Astrocyte (in vitro differentiated cells and primary cell): ENCODE measurements around the gene ZFHX3. TPM values are rescaled to one million over a fixed set of nuclear protein-coding genes. Genes with fewer than 3 reads are reported as not detected.
A peak's percentile ranks its signal among the peaks of the same experiment; 100 is the strongest.

ENCODE experiments used
- DNase-seq: peaks from one replicate; pipeline ENCODE4 v3.0.0-alpha.2; 2010; ENCODE audit warnings: low read depth
- FAIRE-seq: peaks from 2 replicates; lab custom pipeline; 2011; peaks lifted over from hg19 to GRCh38; lab: Jason Lieb, UNC
- H2AFZ ChIP-seq: 2 replicates; pipeline ENCODE4 v1.6.0; 2012; ENCODE audit warnings: low read depth, low read length, inconsistent platforms
- H3K27ac ChIP-seq: 2 replicates; pipeline ENCODE4 v1.5.1; 2011; ENCODE audit warnings: low read depth, low read length, inconsistent platforms
- H3K27me3 ChIP-seq: 2 replicates; pipeline ENCODE4 v1.6.0; 2011; ENCODE audit warnings: low read length, inconsistent platforms; ENCODE audit not compliant: insufficient read depth
- H3K36me3 ChIP-seq: 2 replicates; pipeline ENCODE4 v1.5.1; 2011; ENCODE audit warnings: low read length, inconsistent platforms; ENCODE audit not compliant: insufficient read depth
- H3K4me1 ChIP-seq: 2 replicates; pipeline ENCODE4 v1.5.1; 2011; ENCODE audit warnings: low read length, inconsistent platforms; ENCODE audit not compliant: insufficient read depth
- H3K4me2 ChIP-seq: 2 replicates; pipeline ENCODE4 v1.6.0; 2012; ENCODE audit warnings: low read length, inconsistent platforms
- H3K4me3 ChIP-seq: 2 replicates; pipeline ENCODE4 v1.5.1; 2011; ENCODE audit warnings: low read depth, mild to moderate bottlenecking, low read length, inconsistent platforms; ENCODE audit not compliant: insufficient read depth
- H3K79me2 ChIP-seq: 2 replicates; pipeline ENCODE4 v1.6.0; 2012; ENCODE audit warnings: mild to moderate bottlenecking, low read length, inconsistent platforms; ENCODE audit not compliant: insufficient read depth
- H3K9ac ChIP-seq: 2 replicates; pipeline ENCODE4 v1.6.0; 2012; ENCODE audit warnings: mild to moderate bottlenecking, low read length, inconsistent platforms
- H3K9me3 ChIP-seq: 2 replicates; pipeline ENCODE4 v1.5.1; 2012; ENCODE audit warnings: low read depth, mild to moderate bottlenecking, low read length, inconsistent platforms; ENCODE audit not compliant: insufficient read depth
- H4K20me1 ChIP-seq: 2 replicates; pipeline ENCODE4 v1.6.0; 2012; ENCODE audit warnings: low read length, inconsistent platforms; ENCODE audit not compliant: insufficient read depth
- H3K27ac Mint-ChIP-seq: one replicate; pipeline ENCODE4 v1.8.0; 2021; ENCODE audit warnings: mild to moderate bottlenecking, mixed read lengths; ENCODE audit not compliant: unreplicated experiment
- H3K27me3 Mint-ChIP-seq: one replicate; pipeline ENCODE4 v1.8.0; 2021; ENCODE audit warnings: low read depth, mixed read lengths; ENCODE audit not compliant: unreplicated experiment
- H3K36me3 Mint-ChIP-seq: one replicate; pipeline ENCODE4 v1.8.0; 2021; ENCODE audit warnings: low read depth, mixed read lengths; ENCODE audit not compliant: unreplicated experiment
- H3K4me1 Mint-ChIP-seq: one replicate; pipeline ENCODE4 v1.8.0; 2021; ENCODE audit warnings: low read depth, mixed read lengths; ENCODE audit not compliant: unreplicated experiment
- H3K4me3 Mint-ChIP-seq: one replicate; pipeline ENCODE4 v1.8.0; 2021; ENCODE audit warnings: mild to moderate bottlenecking, moderate library complexity, mixed read lengths; ENCODE audit not compliant: unreplicated experiment
- H3K9me3 Mint-ChIP-seq: one replicate; pipeline ENCODE4 v1.8.0; 2021; ENCODE audit warnings: mild to moderate bottlenecking, mixed read lengths; ENCODE audit not compliant: unreplicated experiment
- CTCF ChIP-seq: IDR thresholded peaks from 2 replicates; pipeline ENCODE4 v1.5.1; 2011; ENCODE audit warnings: low read depth, mild to moderate bottlenecking, inconsistent platforms, low read length, moderate library complexity; ENCODE audit not compliant: insufficient read depth
- EZH2 ChIP-seq: IDR thresholded peaks from 2 replicates; pipeline ENCODE4 v1.6.1; 2012; ENCODE audit warnings: mild to moderate bottlenecking, low read length, inconsistent platforms; ENCODE audit not compliant: insufficient read depth
- total RNA-seq: library from RNA; stranded (reverse); gene quantifications from 2 replicates; pipeline ENCODE4 v1.2.1, GENCODE V29; 2021

Gene ZFHX3
- total RNA-seq, 1 donor from 2014 or later: 19.7 TPM

DNA sequence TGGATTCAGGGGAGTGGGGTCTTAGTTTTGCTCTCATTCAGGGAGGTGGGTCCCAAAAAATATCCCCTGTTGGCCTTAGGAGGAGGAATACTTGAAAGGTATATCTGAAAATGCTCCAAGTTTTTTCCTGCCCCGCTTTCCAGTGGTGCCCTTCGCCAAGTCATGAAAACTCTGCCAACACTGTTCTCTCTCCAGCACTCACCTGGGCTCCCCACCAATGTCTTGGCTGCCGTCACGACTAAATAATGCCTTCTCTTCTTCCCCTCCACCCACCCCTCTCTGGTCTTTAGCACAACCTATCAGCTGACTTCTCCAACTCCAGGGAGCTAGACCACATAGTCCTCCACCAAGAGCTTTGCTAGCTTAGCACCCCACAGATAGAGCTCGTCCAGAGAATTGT, 30.6 kb downstream of the ZFHX3 start:
- H2AFZ ChIP-seq: no peak overlapping the region
- H3K36me3 Mint-ChIP-seq: peaks cover 3% of the 10 kb centered on the region
- H3K79me2 ChIP-seq: peaks cover 86% of the 10 kb centered on the region
- no peak overlapping the region for H3K27ac ChIP-seq
- H3K4me3 ChIP-seq: no peak overlapping the region
- no peak overlapping the region for H3K27ac Mint-ChIP-seq
- H3K36me3 ChIP-seq: no peaks in the 10 kb centered on the region
- H3K27me3 Mint-ChIP-seq: no peaks in the 10 kb centered on the region
- no peak overlapping the region for H3K4me3 Mint-ChIP-seq
- DNase-seq: no peak
- H3K4me1 Mint-ChIP-seq: peaks cover 21% of the 10 kb centered on the region
- H4K20me1 ChIP-seq: peaks cover 39% of the 10 kb centered on the region
- peaks cover 34% of the 10 kb centered on the region for H3K4me1 ChIP-seq
- H3K9me3 Mint-ChIP-seq: no peaks in the 10 kb centered on the region
- no peaks in the 10 kb centered on the region for H3K9me3 ChIP-seq
- H3K4me2 ChIP-seq: no peak overlapping the region
- no peak for FAIRE-seq
- TF ChIP-seq EZH2 (no peak), CTCF (no peak)
- no peaks in the 10 kb centered on the region for H3K27me3 ChIP-seq
- no peak overlapping the region for H3K9ac ChIP-seq

- H3K4me2 ChIP-seq: peak overlapping the region; percentile 38
- Mint-ChIP-seq H3K4me1 (peaks cover 26% of the 10 kb centered on the region), H3K27ac (no peak overlapping the region), H3K27me3 (no peaks in the 10 kb centered on the region), H3K36me3 (no peaks in the 10 kb centered on the region), H3K9me3 (no peaks in the 10 kb centered on the region), H3K4me3 (no peak overlapping the region)
- H3K79me2 ChIP-seq: peaks cover 88% of the 10 kb centered on the region
- no peak for DNase-seq
- no peaks in the 10 kb centered on the region for H3K27me3 ChIP-seq
- no peak for FAIRE-seq
- H4K20me1 ChIP-seq: peaks cover 41% of the 10 kb centered on the region
- H3K4me3 ChIP-seq: no peak overlapping the region
- H2AFZ ChIP-seq: no peak overlapping the region
- H3K9ac ChIP-seq: no peak overlapping the region
- TF ChIP-seq CTCF (no peak), EZH2 (no peak)
- peaks cover 34% of the 10 kb centered on the region for H3K4me1 ChIP-seq
- no peak overlapping the region for H3K27ac ChIP-seq
- H3K9me3 ChIP-seq: no peaks in the 10 kb centered on the region
- H3K36me3 ChIP-seq: no peaks in the 10 kb centered on the region
Measured at GRCh38 chr16:73016488-73016830, 31.5 kb downstream of the ZFHX3 start.

DNA sequence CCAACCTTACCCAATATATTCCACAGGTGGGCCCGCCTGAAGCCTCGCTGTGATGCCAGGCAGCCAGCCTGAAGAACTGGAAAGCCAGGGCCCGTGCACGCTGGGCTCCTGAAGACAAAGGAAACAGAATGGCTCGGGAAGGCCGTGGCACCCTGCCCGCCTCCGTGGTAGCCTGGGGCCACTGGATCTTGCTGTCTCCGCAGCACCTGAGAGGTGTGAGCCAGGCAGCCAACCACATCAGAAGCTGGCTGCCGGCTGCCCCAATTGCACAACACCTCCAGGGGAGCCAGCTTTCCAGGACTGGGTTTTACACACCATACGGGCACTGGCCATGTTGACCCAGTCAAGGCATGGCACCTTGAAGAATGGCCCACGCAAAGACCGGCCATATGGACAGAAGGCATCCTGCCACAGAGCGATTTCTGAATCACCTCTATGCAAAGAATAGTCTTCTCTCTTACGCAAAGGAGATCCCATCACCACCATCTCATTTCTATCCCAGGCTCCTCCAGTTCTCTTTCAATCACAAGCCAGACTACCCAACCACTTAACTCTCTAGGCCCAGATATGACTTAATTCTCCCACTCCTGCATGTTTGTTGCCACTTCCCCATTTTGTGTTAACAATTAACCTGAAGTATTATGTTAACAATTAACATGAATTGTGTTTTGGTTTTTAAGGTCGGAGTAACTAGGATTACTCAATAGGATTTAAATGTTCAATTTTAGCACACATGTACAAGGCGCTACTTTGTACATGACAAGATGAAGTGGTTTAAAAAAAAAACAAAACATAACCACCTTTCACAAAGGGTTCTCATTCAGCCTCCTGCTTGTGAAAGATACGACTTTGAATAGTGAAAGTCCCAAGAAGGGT, 32.1 kb downstream of the ZFHX3 start:
- FAIRE-seq (peak; percentile 62), DNase-seq (no peak)
- Histone ChIP-seq H2AFZ (no peak overlapping the region), H3K36me3 (no peaks in the 10 kb centered on the region), H3K4me3 (no peak overlapping the region), H3K9me3 (no peaks in the 10 kb centered on the region), H3K27me3 (no peaks in the 10 kb centered on the region), H3K4me1 (peaks cover 32% of the 10 kb centered on the region), H4K20me1 (peaks cover 43% of the 10 kb centered on the region), H3K27ac (no peak overlapping the region), H3K79me2 (peaks cover 89% of the 10 kb centered on the region), H3K4me2 (peak overlapping the region; percentile 38), H3K9ac (no peak overlapping the region)
- H3K4me3 Mint-ChIP-seq: no peak overlapping the region
- no peak for TF ChIP-seq EZH2
- TF ChIP-seq CTCF: no peak
- no peaks in the 10 kb centered on the region for H3K27me3 Mint-ChIP-seq
- no peak overlapping the region for H3K27ac Mint-ChIP-seq
- H3K4me1 Mint-ChIP-seq: peaks cover 26% of the 10 kb centered on the region
- H3K9me3 Mint-ChIP-seq: no peaks in the 10 kb centered on the region
- H3K36me3 Mint-ChIP-seq: no peaks in the 10 kb centered on the region
